ENCODE results near the gene FLT4. TPM values are rescaled to one million over a fixed set of nuclear protein-coding genes. Genes with fewer than 3 reads are reported as not detected.

FLT4 gene
- polyA plus RNA-seq, 3 donors: not detected

DNA sequence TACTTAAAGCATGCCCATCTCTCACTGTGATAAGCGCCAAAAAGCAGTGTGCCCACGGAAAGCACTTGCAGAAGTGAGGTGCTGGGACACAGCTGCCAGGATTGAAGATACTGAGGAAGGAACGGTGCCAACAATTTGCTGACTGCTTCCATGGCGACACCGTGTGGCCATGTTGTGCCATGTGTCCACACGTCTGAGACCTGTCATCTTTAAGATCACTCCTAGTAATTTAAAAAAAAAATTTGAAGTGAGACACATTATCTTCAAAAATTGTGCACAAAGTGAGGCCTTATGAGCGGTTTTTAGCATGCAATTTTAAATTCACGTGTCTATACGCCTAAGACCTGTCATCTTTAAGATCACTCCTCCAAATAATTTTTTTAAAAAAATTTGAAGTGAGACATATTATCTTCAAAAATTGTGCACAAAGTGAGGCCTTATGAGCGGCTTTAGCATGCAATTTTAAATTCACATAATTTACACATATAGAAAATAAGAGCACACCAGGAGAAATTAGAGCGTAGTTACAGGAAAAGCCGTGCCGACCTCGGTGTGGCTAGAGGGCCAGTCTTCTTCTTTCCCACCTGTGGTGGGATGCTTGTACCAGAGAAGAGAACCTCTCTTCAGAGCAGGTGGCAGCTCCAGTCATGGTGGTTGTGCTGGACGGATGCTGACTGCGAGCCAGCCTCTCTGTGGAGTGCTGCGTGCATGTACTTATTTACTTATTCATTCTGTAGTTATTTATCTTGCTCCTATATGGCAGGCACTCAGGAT, 21.4 kb upstream of the FLT4 start:
- H2AFZ ChIP-seq (ENCODE audit: insufficient read depth, low read depth, low read length, poor library complexity, severe bottlenecking): no peak overlapping the region
- peaks cover 0 to 10% (median 0%) of the 10 kb centered on the region in 7 donors for H3K9me3 Mint-ChIP-seq
- TF ChIP-seq, protein P1, sequence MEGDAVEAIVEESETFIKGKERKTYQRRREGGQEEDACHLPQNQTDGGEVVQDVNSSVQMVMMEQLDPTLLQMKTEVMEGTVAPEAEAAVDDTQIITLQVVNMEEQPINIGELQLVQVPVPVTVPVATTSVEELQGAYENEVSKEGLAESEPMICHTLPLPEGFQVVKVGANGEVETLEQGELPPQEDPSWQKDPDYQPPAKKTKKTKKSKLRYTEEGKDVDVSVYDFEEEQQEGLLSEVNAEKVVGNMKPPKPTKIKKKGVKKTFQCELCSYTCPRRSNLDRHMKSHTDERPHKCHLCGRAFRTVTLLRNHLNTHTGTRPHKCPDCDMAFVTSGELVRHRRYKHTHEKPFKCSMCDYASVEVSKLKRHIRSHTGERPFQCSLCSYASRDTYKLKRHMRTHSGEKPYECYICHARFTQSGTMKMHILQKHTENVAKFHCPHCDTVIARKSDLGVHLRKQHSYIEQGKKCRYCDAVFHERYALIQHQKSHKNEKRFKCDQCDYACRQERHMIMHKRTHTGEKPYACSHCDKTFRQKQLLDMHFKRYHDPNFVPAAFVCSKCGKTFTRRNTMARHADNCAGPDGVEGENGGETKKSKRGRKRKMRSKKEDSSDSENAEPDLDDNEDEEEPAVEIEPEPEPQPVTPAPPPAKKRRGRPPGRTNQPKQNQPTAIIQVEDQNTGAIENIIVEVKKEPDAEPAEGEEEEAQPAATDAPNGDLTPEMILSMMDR (IDR thresholded peaks at IDR 0.05): peak; percentile 73
- H3K4me2 ChIP-seq (replicated peaks; ENCODE audit: extremely low read depth, low read length, poor library complexity, severe bottlenecking): peak overlapping the region; percentile 53
- H3K4me3 Mint-ChIP-seq: peak overlapping the region in 1 of 2 donors; percentile 75
- H4K20me1 ChIP-seq (ENCODE audit: insufficient read depth, low read length): no peaks in the 10 kb centered on the region
- H3K27me3 Mint-ChIP-seq (ENCODE audit: low read depth in 3 of 3): peaks cover 23 to 38% (median 35%) of the 10 kb centered on the region in 3 donors
- no peaks in the 10 kb centered on the region for H3K36me3 Mint-ChIP-seq
- no peaks in the 10 kb centered on the region for H3K9me3 ChIP-seq (replicated peaks in 1 of 2; ENCODE audit: control insufficient read depth in 1 of 2, insufficient read depth in 1 of 2, low read length in 2 of 2)
- H3K4me3 ChIP-seq (replicated peaks in 1 of 3; ENCODE audit: low read depth in 2 of 3, low read length in 3 of 3): no peak overlapping the region
- 35% methylated on average over 9 of the region's 17 CpGs for whole genome bisulfite sequencing (ENCODE audit: insufficient coverage)
- no peak overlapping the region for H3K27ac Mint-ChIP-seq
- no peak overlapping the region for H3K27ac ChIP-seq (ENCODE audit: low read depth in 1 of 2, low read length in 2 of 2)
- peaks cover 6 to 25% of the 10 kb centered on the region in 2 donors for H3K27me3 ChIP-seq (ENCODE audit: control insufficient read depth in 2 of 2, insufficient read depth in 2 of 2, low read length in 2 of 2)
- peaks cover 12% of the 10 kb centered on the region for H3K4me1 Mint-ChIP-seq
- no peaks in the 10 kb centered on the region for H3K4me1 ChIP-seq (ENCODE audit: control insufficient read depth in 1 of 2, insufficient read depth in 2 of 2, low read length in 2 of 2)
- no peaks in the 10 kb centered on the region for H3K79me2 ChIP-seq (ENCODE audit: insufficient read depth, low read length)
- peak in 1 of 3 donors; percentile 3 for DNase-seq
- intact Hi-C loops (cut with micrococcal nuclease): no loop called here
- H3K9ac ChIP-seq (ENCODE audit: insufficient read depth, low read length, poor library complexity, severe bottlenecking): no peak overlapping the region
- H3K36me3 ChIP-seq (replicated peaks in 1 of 2; ENCODE audit: control insufficient read depth in 1 of 2, insufficient read depth in 2 of 2, low read length in 2 of 2): no peaks in the 10 kb centered on the region

DNA sequence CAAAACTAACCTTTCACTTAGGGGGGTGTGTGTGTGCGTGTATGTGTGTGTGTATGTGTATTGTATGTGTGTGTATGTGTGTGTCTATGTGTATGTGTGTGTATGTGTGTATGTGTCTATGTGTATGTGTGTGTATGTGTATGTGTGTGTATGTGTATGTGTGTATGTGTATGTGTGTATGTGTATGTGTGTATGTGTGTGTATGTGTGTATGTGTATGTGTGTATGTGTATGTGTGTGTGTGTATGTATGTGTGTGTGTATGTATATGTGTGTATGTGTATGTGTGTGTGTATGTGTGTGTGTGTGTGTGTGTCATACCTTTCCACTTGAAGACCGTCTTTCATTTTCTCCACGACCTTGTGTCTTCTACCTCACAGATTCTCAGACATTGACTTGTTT, 20.8 kb upstream of the FLT4 start:
- Histone ChIP-seq H3K27me3 (ENCODE audit: control insufficient read depth in 2 of 2, insufficient read depth in 2 of 2, low read length in 2 of 2) (peaks cover 6 to 19% of the 10 kb centered on the region in 2 donors), H3K9me3 (replicated peaks in 1 of 2; ENCODE audit: control insufficient read depth in 1 of 2, insufficient read depth in 1 of 2, low read length in 2 of 2) (no peaks in the 10 kb centered on the region), H3K79me2 (ENCODE audit: insufficient read depth, low read length) (no peaks in the 10 kb centered on the region), H2AFZ (ENCODE audit: insufficient read depth, low read depth, low read length, poor library complexity, severe bottlenecking) (no peak overlapping the region), H3K4me1 (ENCODE audit: control insufficient read depth in 1 of 2, insufficient read depth in 2 of 2, low read length in 2 of 2) (no peaks in the 10 kb centered on the region), H4K20me1 (ENCODE audit: insufficient read depth, low read length) (no peaks in the 10 kb centered on the region), H3K4me2 (replicated peaks; ENCODE audit: extremely low read depth, low read length, poor library complexity, severe bottlenecking) (peak overlapping the region; percentile 53), H3K36me3 (replicated peaks in 1 of 2; ENCODE audit: control insufficient read depth in 1 of 2, insufficient read depth in 2 of 2, low read length in 2 of 2) (no peaks in the 10 kb centered on the region), H3K27ac (ENCODE audit: low read depth in 1 of 2, low read length in 2 of 2) (no peak overlapping the region), H3K9ac (ENCODE audit: insufficient read depth, low read length, poor library complexity, severe bottlenecking) (no peak overlapping the region), H3K4me3 (replicated peaks in 1 of 3; ENCODE audit: low read depth in 2 of 3, low read length in 3 of 3) (no peak overlapping the region)
- no peaks in the 10 kb centered on the region for H3K36me3 Mint-ChIP-seq
- H3K27ac Mint-ChIP-seq: no peak overlapping the region
- DNase-seq: no peak
- H3K9me3 Mint-ChIP-seq: peaks cover 0 to 10% (median 0%) of the 10 kb centered on the region in 7 donors
- intact Hi-C loops (cut with micrococcal nuclease): no loop called here
- WGBS (ENCODE audit: insufficient coverage): 57% methylated on average over 1 of the region's 3 CpGs
- H3K4me1 Mint-ChIP-seq: peaks cover 12% of the 10 kb centered on the region
- peaks cover 23 to 37% (median 32%) of the 10 kb centered on the region in 3 donors for H3K27me3 Mint-ChIP-seq (ENCODE audit: low read depth in 3 of 3)
- TF ChIP-seq, protein P1 (IDR thresholded peaks at IDR 0.05): no peak
- peak overlapping the region in 1 of 2 donors; percentile 75 for H3K4me3 Mint-ChIP-seq

Measured in CD14-positive monocyte (primary cell).